Renal cortical epithelial cell (primary cell): ENCODE results near the gene PLXDC1. TPM values are rescaled to one million over a fixed set of nuclear protein-coding genes. Genes with fewer than 3 reads are reported as not detected.
"Not testable (repeated sequence)": the region's sequence is repeated elsewhere in the genome, so short reads cannot be mapped to it uniquely, and the experiment has no call there.

Experiments
- DNase-seq: peaks from one replicate; pipeline ENCODE4 v3.0.0-alpha.2; 2011; ENCODE audit warnings: low read depth
- total RNA-seq: library from RNA; depleted of rRNA; stranded (reverse); fragments of >200 nt; gene quantifications from 2 replicates; pipeline ENCODE4 v1.2.3, GENCODE V29; 2014

Gene PLXDC1
- total RNA-seq, 1 donor from 2014 or later = not detected

- DNase-seq = no peak
Measured at GRCh38 chr17:39155654-39156053, 4.2 kb upstream of the PLXDC1 start.

GRCh38 chr17:39153599-39154051 lies 2.2 kb upstream of the PLXDC1 start:
- peak; percentile 77 for DNase-seq

- no peak for DNase-seq
Measured at GRCh38 chr17:39151943-39152818, 744 bp upstream of the PLXDC1 start.

- no peak for DNase-seq
Measured at GRCh38 chr17:39150795-39151149, 665 bp downstream of the PLXDC1 start.

- no peak for DNase-seq
Measured at GRCh38 chr17:39150104-39150634, 1.3 kb downstream of the PLXDC1 start.

GRCh38 chr17:39147221-39148185 lies 3.9 kb downstream of the PLXDC1 start:
- DNase-seq = no peak

GRCh38 chr17:39146273-39146672 lies 5.2 kb downstream of the PLXDC1 start:
- no peak for DNase-seq

GRCh38 chr17:39145143-39145542 lies 6.3 kb downstream of the PLXDC1 start:
- no peak for DNase-seq

- peak; percentile 43 for DNase-seq
Measured at GRCh38 chr17:39144416-39144840, 7.0 kb downstream of the PLXDC1 start.

- no peak for DNase-seq
Measured at GRCh38 chr17:39143552-39144093, 7.8 kb downstream of the PLXDC1 start.

GRCh38 chr17:39141915-39142664 lies 9.3 kb downstream of the PLXDC1 start:
- DNase-seq = no peak

GRCh38 chr17:39141294-39141693 lies 10.1 kb downstream of the PLXDC1 start:
- no peak for DNase-seq

GRCh38 chr17:39139561-39139960 lies 11.9 kb downstream of the PLXDC1 start:
- no peak for DNase-seq

GRCh38 chr17:39139161-39139511 lies 12.3 kb downstream of the PLXDC1 start:
- DNase-seq = peak; percentile 35

- DNase-seq = no peak
Measured at GRCh38 chr17:39138431-39139160, 12.8 kb downstream of the PLXDC1 start.

- DNase-seq = no peak
Measured at GRCh38 chr17:39134878-39135277, 16.6 kb downstream of the PLXDC1 start.

- DNase-seq = peak; percentile 42
Measured at GRCh38 chr17:39132192-39132610, 19.2 kb downstream of the PLXDC1 start.

- DNase-seq = no peak
Measured at GRCh38 chr17:39131616-39132015, 19.8 kb downstream of the PLXDC1 start.

- no peak for DNase-seq
Measured at GRCh38 chr17:39130205-39130604, 21.2 kb downstream of the PLXDC1 start.

- not testable (repeated sequence) for DNase-seq
Measured at GRCh38 chr17:39129544-39129943, 21.9 kb downstream of the PLXDC1 start.
